Stromal cell of bone marrow (primary cell): ENCODE measurements around the gene KCNIP1.
A peak's percentile ranks its signal among the peaks of the same experiment; 100 is the strongest.

ENCODE experiments used
- DNase-seq: peaks from one replicate; pipeline ENCODE4 v3.0.0-alpha.2; 2012; ENCODE audit warnings: low read depth

The KCNIP1 gene

DNA sequence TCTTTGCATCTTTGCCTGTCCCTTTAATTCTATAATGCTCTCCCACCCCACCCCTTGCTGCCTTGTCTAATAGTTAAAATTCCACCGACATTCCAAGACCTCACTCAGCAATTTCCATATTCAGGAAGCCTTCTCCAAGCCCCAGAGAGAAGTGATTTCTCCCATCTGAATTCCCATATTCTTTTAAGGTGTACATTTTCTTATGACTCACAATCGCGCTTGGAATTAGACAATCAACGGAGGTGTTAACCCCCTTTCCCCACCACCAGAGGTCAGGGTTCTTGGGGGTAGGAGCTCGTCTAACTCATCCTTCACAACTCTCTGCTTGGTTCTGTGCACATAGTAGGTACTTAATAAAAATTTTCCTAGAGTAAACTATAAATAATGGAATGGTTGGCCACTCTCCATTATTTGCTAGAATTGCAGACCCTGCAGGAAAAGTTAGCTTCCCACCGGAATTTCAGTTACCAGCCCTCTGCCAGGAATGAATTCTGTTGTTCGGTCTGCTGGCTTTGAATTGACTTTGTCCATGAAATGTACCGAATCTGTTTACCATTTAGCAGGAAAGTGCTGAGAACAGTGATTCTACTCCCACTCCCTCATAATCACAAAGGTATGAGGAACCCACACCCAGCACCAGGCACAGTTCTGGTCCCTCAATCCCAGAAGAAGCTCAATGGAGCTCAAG is 5.0 kb downstream of the KCNIP1 start:
- no peak for DNase-seq

DNA sequence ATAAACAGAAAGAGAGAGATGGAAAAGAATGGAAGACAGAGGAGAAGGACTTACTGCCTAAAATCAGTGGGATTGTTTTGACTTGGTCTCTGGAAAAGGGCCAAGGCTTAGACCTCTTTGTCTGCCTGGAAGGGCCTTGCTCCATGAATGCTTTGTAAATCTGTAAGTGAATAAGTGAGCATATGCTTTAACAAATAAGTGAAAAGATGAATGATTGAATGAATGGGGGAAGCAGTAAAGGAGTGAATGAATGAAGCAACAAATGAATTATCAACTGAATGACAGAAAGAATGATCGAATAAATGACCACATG is 5.5 kb downstream of the KCNIP1 start:
- DNase-seq, result no peak

DNA sequence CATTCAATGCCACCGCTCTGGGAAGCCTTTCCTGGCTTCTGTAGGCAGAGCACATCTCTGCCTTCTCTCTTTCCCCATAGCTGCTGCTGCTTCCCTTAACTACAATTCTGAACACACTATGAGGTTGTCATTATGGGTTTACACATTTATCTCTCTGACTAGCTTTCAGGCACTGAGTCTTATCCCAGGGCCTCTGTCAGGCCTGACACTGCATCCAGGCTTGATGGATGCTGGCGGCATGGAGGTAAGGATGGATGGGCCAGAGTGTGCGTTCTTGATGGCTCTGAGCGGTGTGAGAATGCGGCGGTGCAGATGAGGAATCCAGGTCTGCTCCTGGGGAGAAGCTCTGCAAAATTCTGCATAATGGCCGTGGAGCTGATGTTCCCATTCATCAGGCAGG is 6.3 kb downstream of the KCNIP1 start:
- DNase-seq, result no peak

DNA sequence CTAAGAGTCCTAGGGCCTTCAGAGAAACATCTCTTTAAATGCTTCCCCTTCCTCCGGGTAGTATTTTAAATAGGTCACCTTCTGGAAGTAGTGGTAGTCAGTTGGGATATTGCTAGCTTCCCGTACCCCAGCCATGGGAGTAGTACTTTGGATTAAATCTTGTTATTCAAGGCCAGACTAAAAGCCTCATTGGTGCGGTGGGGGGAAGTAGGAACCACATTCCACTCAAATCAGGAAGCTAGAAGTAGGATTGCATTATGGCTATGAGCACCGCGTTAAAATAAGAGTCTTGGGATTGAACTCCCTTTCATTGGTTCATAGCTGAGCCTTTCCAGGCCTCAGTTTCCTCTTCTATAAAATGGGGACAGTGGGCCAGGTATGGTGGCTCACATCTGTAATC is 6.7 kb downstream of the KCNIP1 start:
- DNase-seq, result no peak

DNA sequence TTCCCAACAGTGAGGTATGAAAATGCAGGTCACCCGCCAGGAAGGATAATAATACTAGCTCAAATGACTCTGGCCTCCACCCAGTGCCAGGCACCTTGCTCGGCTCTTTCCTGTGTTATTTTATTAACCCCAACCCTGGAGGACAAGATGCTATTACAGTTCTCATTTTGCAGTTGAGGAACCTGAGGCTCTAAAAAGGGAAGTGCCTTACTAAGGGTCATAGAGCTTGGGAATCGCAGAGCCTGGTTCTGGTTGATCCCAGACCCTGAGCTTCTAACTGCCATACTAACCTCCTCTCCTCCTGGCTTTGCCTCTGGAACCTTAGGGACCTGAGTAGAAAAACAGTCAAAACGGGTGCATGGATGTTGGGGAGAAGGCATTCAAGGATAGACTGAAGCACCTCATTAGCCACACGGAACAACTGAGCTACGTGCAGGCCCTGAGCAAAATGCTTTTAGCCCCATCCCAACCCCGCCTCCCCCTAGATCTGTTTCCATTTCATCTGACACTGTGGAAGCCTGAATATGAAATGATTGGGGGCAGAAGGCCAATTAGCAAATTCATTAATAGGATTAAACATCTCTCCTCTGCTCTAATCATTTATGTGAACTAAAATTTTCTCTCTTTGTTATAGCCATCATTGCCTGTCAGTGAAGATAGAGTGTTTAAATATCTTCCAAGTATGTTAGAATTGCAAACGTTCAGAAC is 7.9 kb downstream of the KCNIP1 start:
- DNase-seq, result no peak

DNA sequence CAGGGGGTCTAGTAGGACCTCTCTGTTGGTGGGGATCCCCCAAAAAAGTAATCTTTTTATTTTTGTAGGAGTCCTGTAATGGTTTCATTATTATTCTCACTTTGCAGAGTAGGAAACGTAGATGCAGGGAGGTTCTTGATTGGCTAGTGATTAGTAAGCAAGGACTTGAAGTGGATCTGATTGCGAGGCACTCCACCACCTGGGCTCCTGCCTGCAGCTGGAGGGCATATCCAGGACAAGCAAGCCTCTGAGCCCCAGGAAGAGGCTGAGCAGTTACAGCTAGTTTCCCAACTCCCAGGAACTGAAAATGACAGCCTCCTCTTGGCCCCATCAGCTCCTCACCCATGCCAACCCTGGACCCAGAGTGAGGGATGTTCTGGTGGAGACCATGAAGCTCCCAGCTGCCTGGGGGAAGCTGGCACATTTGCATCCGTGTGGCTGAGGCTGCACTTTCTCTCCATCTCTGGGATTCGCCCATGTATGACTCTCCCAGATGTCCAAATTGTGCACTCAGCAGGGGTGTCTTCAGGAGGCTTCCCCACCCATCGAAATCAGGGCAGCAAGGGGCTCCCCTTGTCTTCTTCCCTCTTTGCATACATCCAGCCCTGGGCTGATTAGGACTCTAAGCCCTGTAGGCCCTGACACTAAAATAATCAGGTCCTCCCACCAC is 10.2 kb downstream of the KCNIP1 start:
- DNase-seq, result no peak

DNA sequence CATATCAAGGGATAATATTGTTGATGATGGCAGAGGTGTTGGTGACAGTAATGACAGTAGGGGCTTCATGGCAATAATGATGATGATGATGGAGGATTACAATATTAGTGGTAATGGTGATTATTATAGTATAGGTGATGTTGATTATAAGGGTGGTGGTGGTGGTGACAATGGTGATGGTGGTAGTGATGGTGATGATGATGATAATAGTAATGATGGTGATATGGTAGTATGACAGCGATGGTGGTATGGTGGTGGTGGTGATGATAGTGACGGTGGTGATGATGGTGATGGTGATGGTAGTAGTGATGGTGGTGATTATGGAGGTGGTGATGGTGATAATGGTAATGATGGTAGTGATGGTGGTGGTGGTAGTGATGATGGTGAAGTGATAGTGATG is 13.6 kb downstream of the KCNIP1 start:
- DNase-seq, result no peak

DNA sequence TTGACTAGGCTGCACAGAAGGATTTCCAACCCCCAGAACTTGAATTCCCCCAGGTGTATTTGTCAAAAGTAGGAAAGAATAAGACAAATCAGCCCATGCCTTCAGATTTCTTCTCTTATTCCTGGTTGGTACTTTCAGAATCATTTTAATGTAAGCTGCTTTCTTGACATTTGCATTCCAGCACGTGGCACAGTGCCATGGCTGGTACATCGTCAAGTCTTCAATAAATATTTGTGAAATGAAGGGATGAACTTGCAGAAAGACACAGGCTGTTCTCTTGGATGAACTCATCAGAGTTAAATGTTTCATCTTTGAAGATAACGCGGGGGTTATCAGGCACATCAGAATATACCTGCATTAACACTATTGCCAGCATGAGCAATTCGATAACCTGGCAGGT is 14.5 kb downstream of the KCNIP1 start:
- DNase-seq, result no peak

DNA sequence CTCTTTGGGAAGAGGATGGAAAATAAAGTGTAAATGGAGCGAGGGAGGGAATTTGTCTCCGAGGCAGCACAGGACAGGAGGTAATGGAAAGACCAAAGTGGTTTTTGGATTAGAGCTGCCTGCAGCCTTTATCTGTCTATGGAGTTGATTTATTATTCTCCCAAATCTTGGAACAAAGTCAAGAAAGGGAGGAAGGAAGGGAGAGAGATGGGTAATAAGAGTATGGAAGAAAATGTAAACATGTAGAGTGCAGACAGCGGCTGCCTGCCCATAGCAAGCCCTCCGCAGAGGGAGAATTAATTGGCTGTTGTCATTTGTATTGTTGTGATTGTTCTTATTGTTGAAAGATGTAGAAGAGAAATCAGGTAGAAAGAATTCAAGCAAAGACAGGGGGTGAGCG is 15.7 kb downstream of the KCNIP1 start:
- no peak for DNase-seq

DNA sequence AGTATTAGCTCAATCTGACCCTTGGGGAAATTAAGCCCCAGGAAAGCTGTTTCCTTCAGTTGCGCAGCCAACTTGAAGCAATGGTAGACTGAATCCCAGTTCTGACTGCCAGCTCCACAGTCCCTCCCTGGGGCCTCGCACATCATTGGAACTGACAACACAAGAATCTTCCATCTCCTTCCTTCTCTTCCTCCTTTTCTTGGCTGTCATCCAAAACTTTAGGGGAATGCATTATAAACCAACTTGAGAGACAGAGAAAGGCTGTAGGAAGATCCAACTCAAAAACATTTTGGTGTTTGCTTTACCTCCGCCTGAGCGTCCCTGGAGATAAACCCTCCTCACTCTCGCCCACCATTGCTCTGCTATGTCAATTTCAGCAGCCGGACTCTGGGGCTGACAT is 16.6 kb downstream of the KCNIP1 start:
- DNase-seq, result no peak

DNA sequence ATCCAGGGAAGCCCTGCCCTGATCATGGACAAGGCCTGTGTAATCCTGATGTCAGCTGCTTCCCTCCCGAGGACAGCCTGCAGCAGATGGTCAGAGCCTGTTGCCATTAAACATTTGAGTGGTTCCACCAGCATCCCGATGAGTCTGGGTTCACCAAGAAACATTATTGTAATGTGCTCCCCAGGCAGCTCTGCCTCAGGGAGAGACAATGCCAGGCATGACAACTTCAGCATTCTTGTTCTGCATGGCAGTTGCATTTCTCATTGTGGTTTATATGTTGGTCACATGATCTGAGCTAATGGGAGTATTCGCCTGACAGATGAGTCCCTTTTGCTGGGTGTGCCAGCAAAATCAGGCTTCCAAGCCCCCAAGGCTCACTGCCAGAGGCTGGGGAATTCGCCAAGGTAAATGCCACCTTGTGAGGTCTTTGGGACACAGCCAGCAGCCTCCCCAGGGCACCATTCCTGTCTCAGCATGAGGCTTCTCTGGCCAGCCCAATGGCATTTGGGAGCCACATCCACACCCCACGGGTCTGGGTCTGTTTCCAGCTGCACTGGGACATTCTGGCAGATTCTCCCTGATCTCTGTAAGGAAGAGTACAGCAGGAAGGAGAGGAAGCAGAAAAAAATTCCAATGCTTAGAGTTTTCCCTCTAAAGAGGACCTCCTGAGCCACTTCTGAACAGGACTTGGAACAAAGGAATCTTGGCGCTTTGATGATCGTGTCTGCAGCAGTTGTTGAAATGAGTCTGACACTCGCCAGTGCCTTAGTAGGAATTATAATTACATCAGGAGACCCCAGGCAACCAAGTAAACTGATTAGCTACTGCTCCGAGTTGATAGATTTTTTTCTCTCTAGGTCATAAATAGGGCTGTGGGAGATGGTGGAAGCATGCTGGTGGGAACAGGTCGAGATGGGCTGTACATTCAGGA is 18.7 kb downstream of the KCNIP1 start:
- DNase-seq, result peak; percentile 33

DNA sequence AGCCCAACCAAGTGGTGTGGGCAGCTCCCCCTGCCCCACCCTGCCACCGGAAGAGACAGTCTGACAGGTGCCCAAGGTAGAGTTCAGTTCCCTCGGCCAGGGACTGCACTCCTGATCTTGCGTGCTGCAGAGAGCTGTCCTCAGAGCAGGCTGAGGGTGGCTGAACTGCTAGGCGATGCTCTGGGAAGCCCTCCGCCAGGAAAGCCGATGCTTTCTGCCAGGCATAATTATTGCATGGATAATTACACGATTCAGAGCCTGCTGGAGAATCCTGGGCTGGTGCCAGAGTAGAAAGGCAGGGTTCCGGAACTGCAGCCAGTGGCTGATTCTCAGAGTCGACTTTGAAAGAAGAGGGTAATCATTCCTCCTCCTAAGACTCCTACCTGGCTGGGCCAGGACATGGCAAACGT is 19.3 kb downstream of the KCNIP1 start:
- no peak for DNase-seq

DNA sequence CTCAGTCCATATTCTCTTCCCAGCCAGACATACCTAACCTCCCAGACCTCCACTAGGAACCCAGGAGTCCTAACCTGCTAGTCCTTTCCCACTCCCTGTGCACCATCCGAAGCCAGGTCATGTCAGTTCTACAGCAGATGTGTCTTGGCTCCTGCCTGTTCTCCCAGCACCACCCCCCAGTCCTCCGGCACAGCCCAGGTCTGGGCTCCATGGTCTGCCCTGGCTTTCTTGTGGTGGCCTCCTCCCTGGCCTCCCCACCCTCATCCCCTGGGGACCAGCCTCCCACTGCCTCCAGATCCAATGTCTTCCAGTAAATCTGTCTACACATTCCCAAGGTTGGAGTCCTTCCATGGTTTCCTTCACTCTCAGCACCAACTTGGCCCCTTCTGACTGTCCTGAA is 20.0 kb downstream of the KCNIP1 start:
- no peak for DNase-seq

DNA sequence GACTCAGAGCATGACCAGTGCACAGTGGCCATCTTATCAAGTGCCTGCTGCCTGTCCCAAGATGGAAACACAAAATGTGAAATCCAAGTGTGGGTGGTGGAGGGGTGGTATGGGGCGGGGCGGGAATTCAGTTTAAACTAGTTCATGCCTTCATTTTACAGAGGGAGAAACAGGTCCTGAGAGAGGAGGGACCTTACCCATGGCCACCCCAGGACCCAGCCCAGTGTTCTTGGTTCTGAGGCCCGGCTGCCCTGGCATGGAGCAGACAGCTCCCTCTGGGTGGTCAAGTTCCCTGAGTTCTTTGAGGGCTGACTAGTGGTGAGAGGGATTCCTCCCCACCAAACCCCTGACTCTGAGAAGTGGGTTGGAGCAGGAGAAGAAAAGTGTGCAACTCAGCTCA is 20.8 kb downstream of the KCNIP1 start:
- no peak for DNase-seq

DNA sequence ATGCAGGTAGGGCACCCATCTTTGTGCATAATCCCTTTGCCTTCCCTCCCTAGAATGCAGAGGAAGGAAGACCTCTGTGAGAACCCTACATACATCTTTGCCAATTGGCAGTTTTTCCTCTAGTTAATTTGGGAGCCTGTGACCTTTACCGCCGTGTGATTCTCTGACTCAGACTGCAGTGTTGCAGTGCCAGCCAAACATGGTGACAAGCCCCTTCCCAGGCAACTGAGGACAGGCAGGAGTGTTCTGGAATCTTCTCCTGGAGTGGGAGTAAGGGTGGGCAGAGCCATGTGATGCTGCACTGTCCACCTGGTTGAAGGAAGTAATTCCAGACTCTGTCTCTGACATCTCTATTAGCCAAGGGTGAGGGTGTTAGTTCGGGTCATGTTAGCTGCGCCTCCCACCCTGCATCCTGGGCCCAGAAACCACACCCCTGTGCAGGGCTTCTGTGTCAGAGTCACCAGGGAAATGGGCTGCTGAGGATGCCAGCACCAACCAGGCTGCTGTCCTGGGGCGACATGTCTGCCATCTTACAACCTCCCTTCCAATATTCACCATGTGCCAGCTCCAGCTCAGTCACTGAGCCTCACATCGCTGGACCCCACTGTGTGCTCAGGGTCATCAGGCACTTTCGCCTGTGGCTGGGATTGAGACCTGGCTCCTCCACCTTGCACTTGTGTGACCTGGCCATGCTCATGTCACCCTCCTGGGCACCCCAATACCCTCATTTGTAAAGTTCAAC is 21.8 kb downstream of the KCNIP1 start:
- no peak for DNase-seq

DNA sequence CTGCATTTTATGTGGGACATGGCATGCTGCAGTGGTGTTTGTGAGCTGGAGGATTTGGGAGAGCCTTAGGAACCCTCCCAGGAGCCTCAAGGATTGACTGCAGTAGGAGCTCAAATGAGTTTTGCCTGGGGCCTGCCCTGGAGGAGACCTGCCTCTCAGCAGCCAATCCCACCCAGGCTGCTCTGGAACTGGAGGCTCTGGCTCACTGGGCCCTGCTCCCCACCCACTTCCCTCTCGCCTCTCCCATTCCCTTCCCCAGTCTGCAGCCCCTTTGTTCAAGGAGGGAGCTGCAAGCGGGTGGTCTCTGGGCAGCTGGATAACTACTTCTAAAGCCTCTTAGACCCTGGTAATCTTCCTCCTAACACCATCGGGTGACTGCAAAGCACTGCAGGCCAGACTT is 24.2 kb downstream of the KCNIP1 start:
- DNase-seq, result no peak

DNA sequence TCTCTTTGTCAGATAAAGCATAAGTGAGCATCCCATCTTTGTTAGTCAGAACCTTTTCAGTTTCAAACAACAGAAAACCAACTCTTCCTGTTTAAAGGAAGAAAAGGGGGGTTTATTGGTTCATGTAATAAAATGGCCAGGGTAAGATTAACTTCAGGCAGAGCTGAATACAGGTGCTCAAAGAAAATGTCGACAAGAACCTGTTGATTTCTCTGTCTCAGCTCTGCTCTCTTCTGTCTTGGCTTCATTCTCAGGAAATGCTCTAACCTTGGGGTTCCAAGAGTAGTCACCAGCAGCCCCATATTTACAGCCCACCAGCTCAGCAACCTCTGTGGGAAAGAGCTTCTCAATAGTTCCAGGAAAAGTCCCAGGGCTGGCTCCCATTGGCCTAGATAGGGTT is 25.2 kb downstream of the KCNIP1 start:
- DNase-seq, result no peak

DNA sequence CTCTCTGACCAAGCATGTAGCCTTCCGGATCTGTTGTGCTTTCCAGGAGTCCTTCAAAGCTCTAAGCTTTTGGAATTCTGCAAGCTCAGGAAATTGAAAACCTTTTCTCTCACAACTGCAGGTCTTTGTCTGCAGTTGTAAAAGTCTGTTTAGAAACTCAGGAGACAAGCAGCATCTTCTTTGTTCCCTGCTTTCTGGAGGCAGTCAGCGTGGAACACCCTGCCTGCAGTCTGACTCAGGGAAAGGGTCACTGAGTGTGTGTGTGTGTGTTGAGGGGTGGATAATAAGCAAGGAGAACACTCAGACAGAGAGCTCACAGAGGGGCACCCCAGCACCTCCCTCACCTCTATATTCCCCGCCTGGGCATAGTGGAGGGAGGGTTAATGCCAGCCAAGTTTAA is 29.1 kb downstream of the KCNIP1 start:
- DNase-seq, result no peak

DNA sequence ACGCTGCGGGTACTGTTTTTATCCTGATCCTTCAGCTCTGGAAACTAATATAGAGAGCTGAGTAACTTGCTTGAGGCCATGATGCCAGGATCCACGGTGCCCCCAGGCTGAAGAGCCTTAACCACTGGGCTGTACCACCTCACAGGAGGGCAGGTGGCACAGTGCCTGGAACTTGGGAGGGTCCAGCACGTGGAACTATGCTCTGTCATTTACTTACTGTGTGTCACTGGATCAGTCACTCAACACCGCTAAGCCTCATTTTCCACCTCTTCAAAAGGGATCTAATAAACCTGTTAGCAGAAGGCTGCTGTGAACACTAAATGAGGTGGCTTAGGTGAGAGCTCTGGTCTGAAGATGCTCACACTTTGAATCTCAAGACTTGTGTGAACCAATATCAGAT is 29.6 kb downstream of the KCNIP1 start:
- no peak for DNase-seq

DNA sequence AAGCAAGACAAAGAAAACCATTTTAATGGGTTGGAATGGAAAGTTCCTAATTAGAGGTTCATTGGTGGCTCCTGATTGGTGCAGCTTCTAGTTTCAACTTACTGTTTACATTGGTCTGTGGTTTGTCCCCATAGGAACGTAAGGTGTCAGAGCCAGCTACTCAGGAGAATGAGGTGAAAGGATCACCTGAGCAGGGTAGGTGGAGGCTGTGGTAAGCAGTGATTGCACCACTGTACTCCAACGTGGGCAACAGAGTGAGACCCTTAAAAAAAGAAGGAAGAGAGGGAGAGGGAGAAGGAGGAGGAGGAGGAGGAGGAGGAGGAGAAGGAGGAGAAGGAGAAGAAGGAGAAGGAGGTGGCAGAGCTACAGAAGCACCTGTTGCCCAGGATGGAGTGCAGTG is 30.4 kb downstream of the KCNIP1 start:
- no peak for DNase-seq

DNA sequence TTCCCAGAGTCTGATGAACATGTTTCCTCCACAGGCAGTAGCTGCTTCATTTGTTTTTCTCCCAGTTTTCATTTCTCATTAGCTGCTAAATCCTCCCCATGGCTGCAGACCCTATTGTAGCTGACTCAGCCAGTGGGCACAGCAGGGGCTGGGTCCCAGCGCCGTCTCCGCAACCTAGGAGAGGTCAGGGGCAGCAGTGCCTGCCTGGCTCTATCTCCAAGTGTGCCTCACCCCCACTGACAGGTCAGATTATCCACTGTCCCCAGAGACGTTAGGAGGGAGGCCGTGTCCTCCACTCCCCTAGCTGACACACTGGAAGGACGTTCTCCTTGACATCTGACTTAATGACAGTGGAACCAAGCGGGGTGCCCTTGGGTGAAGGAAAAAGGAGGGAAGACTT is 31.1 kb downstream of the KCNIP1 start:
- DNase-seq, result no peak

DNA sequence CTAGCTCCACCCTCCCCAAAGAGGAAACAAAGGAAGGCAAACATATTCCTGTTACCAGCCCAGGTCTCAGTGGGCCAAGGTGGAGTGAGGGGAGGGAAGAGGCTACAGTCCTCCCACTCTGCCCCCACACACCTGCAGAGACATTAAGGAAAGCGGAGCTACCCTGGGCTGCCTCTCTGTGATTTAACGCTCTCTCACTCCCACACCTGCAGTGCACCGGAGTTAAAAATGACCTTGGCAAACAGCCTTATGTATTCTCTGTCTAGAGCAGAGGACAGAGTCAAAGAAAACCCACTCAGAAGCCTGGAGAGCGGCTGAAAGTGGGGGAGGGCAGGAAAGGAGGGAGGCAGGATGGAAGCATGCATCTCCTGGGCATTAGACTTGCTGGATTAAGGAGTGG is 32.7 kb downstream of the KCNIP1 start:
- no peak for DNase-seq
